NCI-H748 (cell line): Measurements from ENCODE around the gene LONP1.

ENCODE experiments used
- DNase-seq: peaks from one replicate; lab custom pipeline; 2025; ENCODE audit not compliant: unreplicated experiment; lab: John Stamatoyannopoulos, UW

Gene LONP1

DNA sequence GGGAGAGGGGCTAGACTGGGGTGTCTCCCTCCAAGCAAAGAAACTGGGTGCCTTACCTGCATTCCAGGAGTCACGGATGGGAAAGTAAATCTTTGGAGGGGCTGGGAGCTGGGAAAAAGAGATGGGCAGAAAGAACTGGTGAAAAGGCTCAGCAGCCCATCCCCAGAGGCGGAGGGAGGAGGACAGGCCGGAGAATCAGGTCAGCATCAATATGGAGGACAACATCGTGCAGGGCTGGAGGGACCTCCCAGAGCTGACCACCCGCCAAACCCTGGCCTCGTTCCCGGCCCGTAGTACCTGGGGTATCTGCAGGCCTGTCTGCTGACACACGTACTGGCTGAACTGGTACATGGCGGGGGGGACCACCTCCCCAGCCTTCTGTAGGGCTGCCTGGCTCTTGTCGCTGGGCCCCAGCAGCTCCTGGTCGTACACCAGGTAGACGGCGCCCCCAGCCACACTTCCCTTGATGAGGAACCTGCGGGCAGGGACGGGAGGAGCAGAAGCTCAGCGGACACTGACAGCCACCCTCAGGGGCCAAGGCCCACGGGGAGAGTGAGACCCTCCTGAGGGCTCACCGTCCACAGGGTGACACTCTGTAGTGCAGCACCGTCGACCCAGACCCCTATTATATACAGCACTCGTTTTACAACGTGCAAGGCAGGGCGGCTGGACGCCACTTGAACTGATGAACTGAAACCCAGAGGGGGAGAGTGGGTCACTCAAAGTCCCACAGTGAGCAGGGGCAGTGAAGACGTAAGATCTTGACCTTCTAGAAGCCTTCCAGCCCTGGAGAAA, 40.5 kb downstream of the LONP1 start:
- no peak for DNase-seq

DNA sequence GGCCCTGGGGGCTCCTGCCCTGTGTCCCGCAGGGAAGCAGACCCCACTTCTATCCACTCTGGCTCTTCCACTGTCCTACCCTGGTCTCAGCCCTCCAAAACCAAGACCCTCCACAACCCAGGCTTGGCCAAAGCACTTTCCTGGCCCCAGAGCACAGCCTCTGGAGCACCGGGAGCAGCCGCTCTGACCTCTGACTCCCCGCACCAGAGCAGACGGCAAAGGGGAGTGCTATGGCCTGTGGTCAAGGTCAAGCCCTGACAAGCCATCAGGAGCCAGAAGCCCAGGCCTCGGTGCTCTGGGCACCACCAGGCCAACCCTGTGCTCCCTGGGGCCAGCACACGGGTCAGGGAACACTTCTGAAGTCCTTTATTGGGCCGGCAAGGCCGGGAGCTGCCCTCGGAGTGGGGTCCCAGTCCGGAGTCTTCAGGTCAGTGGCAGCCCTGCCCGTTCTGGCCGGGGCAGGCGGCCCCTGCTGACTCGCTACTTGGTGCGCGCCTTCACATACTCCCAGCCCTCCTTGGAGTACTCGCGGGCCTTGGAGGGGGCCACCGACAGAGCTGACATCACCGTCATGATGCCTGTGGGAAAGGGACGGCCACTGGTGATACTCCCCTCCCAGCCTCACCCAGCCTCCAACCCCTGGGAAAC, 41.8 kb downstream of the LONP1 start:
- no peak for DNase-seq

DNA sequence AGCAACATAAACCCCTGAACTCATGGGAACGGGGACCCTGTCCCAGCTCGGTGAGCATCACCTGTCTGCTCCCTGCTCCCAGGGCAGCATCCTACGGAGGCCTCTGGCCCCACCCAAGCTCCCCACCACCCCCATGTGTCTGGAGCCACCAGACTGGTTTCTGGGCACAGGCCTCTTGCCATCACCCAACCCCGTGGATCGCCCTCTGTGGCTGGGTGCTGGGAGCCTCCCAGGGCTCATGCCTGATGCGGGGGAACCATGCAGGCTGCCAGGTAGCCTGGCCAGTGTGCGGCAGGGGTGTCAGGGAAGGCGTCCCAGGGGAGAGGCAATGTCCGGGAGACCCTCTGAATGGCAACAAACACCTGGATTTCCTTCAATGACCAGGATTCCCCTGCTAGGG, 42.4 kb downstream of the LONP1 start:
- DNase-seq, result no peak

DNA sequence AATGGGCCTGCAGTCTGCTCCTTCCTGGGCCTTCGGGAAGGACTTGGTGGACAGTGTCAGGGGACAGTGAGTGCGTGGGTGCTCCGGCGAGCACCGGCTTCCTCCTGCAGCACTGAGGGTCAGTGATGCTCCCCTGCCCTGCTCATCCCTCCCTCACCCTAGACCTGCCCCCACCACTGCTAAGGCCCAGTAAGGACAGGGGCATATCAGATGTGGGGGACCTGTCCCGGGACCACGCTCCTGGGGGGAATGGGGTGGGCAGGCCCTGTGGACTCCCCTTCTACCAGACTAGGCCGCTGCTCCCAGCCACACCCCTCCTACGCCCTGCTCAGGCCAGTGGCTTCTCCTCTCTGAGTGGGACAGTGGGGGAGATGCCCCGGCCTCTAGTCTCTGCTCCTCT, 42.8 kb downstream of the LONP1 start:
- DNase-seq, result no peak

DNA sequence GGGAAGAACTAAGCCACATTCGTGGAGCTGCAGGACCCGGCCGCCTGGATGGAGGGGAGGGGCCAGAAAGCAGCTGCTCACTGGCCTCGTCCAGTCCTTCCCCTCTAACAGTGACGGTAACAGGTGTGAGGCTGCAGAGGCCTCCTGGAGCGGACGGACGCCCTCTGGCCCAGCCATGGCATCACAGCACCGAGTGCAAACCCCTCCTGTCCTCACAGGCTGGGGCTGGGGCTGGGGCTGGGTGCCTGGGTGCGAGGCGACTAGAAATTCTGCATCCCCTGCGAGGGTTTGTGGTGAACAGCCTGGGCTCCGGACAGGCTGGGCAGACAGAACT, 43.2 kb downstream of the LONP1 start:
- DNase-seq, result no peak

DNA sequence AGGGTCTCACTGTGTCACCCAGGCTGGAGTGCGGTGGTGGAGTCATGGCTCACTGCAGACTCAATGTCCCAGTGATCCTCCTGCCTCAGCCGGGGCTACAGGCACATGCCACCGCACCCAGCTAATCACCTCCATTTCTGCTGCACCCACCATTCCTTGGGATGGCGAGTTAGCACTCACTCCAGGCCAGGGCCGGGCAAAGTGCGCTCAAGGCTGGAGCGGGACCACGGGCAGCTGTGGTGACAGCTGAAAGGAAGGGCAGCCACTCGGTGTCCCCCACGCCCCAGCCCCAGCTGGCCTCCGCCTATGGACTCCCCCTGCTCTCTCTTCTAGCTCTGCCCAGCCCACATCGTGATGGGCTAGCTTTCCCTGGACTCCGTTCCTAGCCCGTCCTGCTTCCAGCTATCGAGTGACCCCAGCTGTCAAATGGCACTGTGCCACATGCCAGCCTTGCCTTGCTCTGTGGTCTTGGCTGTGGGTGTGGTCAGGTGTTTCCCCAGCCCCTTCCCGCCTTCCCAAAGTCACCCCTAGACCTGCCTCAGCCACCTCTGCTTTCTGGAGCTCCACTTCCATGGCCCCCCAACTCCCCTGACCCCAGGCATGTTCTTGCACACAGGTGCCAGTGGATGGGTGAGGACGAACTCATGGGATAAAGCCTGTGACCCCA, 43.7 kb downstream of the LONP1 start:
- no peak for DNase-seq

DNA sequence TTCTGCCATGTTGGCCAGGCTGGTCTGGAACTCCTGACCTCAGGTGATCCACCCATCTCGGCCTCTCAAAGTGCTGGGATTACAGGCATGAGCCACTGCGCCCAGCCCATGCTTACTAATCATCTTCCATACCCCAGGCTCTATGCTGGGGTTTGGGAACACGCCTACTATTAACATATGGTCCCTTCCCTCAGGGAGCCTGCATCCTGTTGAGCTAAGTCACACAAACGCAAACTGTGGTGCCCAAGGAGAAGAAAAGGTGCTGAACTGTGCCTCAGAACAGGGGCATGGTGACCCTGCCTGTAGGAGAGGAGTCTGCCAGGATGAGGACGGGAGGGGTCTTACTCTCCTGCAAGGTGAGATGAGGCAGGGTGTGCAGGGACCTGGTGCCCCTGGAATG, 45.2 kb downstream of the LONP1 start:
- DNase-seq, result no peak

DNA sequence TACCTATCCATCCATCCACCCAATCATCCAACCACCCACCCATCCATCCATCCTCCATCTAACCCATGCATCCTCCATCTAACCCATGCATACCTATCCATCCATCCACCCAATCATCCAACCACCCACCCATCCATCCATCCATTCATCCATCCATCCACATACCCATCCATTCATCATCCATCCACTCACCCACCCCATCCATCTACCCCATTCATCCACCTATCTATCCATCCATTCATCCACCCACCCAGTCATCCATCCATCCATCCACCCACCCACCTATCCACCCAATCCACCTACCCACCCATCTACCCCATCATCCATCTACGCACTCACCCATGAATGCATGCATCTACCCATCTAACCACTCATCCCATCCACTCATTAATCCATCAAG, 46.2 kb downstream of the LONP1 start:
- DNase-seq, result no peak

DNA sequence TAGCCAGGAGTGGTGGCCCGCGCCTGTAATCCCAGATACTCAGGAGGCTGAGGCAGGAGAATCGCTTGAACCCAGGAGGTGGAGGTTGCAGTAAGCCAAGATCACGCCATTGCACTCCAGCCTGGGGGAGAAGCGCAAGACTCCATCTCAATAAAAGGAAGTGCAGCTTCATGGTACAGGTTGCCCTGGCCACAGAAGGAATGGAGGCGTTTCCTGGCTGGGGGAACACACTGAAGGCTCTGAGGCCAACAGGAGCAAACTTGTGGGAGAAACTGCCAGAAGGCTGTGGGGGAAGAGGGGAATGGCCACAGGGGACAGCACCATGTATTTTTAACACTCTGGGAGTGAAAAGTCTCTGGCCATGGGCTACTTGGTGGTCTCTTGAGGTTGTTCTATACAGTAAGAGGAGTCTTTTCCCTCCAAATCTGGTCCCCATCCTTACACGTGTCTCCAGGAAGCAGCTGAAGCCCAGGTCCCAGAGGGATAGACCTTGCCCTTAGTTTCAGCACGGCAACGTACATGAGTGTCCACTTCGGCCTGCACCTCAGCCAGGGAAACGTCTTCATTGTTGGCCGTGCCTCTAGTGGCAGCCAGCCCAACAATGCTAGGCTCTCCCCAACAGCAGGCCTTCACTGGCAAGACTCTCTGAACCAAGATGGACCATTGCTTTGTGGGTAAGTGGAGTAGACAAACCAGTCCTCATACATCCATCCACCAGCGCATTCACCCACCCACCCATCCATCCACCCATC, 47.1 kb downstream of the LONP1 start:
- no peak for DNase-seq

DNA sequence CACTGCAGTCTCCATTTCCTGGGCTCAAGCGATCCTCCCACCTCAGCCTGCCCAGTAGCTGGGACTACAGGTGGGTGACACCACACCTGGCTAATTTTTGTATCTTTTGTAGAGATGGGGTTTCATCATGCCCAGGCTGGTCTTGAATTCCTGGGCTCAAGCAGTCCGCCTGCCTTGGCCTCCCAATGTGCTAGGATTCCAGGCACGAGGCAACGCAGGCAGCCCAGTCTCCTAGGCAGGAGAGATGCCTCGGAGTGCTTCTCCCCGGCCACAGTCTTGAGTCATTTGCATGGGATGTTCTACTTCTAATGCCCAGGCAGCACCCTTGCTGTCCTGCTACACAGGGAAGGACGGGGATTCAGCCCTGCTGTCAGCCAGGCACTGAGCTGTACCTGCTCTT, 48.3 kb downstream of the LONP1 start:
- no peak for DNase-seq

DNA sequence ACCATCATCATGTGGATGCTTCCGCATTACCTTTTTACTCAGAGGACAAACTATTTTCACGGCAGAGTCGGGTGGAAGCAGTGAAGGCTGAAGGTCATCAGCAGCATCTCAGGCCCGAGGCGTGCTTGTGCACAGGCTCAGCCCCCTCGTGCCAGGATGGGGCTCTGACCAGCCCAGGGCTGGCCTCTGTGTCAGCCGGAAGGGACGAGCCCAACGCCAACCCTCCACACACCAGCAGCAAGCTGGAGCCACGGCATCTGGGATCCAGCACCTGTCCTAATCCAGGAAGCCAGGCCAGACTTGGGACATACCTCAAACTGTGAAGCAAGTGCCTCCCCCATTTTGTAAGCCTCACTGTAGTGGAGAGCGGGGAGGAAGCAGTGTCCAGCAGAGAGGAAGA, 50.7 kb downstream of the LONP1 start:
- DNase-seq, result no peak

DNA sequence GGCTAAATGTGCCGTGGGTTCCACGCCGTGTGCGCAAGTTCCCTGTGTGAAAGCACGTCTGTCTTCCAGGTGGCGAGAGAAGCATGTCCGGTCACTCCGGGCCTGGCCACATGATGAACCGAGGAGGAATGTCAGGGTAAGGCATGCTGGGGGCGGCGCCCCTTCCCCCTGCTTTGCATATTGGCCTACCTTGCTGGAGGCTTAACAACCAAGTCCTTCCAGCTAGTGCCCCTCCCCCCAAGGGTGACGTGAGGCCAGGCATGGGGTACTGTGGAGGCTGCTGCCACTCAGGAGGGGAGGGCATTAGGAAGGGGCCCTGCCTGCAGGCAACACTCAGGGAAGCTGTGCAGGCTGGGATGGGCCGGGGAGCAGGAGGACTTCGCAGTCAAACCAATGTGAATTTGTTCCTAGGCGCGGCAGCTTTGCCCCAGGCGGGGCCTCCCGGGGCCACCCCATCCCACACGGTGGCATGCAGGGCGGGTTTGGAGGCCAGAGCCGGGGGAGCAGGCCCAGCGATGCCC, 52.1 kb downstream of the LONP1 start:
- DNase-seq, result no peak

DNA sequence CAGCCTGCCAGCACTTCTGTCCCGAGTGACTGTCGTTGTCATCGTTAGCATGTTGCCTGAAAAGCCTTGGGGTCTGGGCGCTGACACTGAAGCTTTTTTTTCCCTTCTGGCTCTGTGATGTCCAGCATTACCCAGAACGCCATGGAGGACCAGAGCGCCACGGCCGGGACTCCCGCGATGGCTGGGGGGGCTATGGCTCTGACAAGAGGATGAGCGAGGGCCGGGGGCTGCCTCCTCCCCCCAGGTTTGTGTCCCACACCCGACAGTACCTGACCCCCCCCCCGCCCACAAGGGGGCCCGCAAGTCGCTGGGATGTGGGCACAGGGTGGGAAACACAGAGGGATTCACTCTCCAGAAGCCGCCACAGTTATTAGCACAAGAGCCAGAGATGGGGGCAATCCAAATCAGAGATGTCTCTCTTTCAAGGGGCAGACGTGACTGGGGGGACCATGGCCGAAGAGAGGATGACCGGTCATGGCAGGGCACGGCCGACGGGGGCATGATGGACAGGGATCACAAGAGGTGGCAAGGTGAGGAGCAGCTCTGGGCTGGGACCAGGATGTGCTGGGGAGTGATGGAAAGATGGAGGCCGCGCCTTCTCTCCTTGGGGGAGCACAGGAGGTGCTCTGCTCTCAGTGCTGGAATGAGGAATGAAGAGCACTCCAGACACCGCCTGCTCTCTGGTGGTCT, 52.9 kb downstream of the LONP1 start:
- no peak for DNase-seq

DNA sequence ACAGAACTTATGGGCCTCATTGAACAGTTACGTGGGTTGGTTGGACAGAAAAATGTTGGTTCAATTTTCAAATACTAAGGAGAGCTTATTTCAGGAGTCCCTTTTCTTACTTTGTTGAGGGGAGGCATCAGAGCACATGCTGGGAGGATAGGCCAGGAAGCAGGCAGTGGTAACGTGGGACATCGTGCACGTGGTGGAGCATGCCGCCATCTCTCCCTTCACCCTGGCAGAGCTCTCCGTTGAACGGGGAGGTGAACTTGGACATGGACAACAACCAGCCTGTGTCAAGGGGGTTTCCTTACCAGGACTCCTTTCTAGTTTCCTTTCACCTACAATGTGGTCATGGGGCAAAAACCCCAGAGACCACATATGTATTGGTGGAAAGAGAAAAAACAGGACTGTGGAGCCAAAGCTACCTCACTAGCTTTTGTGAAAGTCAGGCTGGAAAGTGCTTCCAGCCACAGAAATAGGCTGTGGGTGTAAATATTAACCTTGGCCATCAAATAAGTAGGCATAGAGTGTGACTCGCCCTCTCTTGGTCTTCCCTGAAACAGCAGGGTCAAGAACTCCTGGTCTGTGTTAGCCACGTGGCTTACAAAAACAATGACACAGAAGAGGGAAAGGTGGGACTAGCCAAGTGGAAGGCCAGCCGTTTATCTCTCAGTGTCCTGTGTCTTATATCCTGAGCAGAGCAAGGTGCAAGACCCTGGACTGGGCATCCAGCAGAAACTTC, 54.0 kb downstream of the LONP1 start:
- no peak for DNase-seq

DNA sequence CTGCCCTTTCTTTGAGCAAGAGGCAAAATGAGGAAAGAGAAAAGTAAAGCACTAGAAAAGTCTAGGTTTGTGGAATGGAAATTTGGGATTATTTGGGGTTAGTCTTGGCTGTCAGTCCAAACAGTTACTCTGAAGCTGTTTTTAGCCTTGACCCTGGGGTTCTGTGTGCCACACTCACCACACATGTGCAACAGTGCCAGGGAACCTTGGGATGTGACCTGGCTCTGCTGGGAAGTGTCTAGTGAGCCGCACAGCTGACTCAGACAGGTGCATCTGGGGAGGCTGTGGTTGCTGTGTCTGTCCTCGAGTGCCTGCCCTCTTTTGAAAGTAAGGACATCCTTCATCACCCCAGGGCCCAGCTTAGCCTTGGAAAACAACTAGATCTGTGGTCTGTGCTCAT, 55.4 kb downstream of the LONP1 start:
- DNase-seq, result no peak

DNA sequence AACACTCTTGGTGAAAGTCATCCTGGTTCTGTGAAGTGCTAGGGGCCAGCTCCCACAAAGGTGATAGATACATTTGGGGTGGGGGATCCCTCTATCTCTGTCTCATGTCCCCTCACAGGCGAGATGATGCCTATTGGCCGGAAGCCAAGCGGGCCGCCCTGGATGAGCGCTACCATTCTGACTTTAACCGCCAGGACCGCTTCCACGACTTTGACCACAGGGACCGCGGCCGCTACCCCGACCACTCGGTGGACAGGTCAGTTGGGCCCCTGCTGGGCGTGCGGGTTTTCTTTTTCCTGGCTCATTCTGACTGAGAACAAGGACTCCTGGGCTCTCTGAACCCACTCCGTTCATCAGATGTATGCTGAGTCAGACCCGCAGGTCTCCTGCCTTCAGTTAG, 56.0 kb downstream of the LONP1 start:
- DNase-seq, result no peak

DNA sequence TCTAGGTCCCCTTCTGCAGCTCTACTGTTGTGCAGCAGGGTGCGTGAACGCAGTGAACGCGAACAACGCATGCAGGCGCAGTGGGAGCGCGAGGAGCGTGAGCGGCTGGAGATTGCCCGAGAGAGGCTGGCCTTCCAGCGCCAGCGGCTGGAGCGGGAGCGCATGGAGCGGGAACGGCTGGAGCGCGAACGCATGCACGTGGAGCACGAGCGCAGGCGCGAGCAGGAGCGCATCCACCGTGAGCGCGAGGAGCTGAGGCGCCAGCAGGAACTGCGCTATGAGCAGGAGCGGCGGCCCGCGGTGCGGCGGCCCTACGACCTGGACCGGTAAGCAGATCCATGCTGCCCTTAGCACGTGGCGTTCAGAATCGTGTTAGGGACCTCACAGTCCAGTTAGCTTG, 58.5 kb downstream of the LONP1 start:
- DNase-seq, result no peak

DNA sequence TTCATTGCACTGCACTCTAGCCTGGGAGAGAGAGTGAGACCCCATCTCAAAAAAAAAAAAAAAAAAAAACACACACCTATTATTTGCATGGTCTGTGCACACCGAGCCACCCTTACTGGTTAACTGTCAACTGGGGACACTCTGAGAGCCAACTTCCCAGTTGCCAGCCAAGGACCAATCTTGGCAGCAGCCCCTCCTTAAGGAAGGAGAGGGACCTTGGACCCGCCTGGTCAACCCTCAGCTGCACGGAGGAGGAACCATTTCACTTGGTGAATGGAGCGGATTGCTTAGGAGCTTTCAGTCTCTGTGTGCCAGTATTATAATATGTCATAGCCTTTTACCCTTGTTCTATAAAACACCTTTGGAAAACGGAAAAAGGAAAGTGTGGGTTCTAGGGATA, 64.5 kb downstream of the LONP1 start:
- DNase-seq, result no peak

DNA sequence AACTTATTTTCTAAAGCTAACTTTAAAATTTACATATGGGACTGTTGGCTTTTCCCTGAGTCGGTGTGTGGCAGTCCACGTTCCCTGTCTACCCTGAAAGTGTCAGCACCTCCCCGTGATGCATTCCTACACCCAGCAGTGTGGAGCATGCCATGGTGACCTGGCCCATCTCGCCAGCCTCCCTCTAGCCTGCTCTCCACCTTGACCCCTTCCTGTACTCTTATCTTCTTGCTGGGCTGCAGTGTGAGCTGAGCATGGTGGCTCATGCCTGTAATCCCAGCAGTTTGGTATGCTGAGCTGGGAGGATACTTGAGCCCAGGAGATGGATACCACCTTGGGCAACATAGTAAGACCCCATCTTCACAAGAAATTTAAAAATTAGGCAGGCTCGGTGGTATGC, 65.0 kb downstream of the LONP1 start:
- DNase-seq, result no peak

DNA sequence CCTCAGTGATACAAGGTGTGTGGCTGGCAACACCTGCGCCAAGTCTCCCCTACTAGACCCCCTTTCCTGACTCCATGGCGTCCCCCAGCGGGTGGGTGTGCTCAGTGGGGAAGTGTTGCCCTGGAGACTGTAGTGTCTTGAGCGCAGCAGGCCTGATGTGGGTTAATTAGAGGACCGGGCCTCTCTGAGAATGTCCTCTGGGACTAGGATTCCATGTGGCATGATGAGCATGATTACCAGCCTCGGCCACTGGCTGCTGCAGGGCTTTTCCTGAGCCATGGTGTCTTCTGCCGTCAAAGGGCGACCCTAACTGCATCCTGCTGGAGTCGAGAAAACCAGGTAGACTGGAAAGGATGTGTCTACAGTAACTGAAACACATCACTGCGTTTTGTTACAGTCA, 67.7 kb downstream of the LONP1 start:
- no peak for DNase-seq
